Effector memory CD4-positive, alpha-beta T cell (primary cell): ENCODE results near the gene CAMK2A.
"Not testable (repeated sequence)": the region's sequence is repeated elsewhere in the genome, so short reads cannot be mapped to it uniquely, and the experiment has no call there.

Experiments used
- DNase-seq, 3 donors: peaks; one replicate each; pipeline ENCODE4 v3.0.0-alpha.2; 2020
- H3K27ac ChIP-seq: 2 replicates; pipeline ENCODE4 v1.7.0; 2013; ENCODE audit warnings: mild to moderate bottlenecking, low read length, moderate library complexity; ENCODE audit not compliant: insufficient read depth, poor library complexity, severe bottlenecking
- H3K27me3 ChIP-seq: replicated peaks from 2 replicates; pipeline ENCODE4 v1.7.0; 2013; ENCODE audit warnings: mild to moderate bottlenecking, low read length; ENCODE audit not compliant: insufficient read depth, control insufficient read depth, poor library complexity, severe bottlenecking
- H3K36me3 ChIP-seq: 2 replicates; pipeline ENCODE4 v1.7.0; 2013; ENCODE audit warnings: mild to moderate bottlenecking, low read length, moderate library complexity; ENCODE audit not compliant: control insufficient read depth, insufficient read depth
- H3K4me1 ChIP-seq: 2 replicates; pipeline ENCODE4 v1.7.0; 2013; ENCODE audit warnings: low read length, mild to moderate bottlenecking; ENCODE audit not compliant: control insufficient read depth, insufficient read depth, poor library complexity, severe bottlenecking
- H3K4me3 ChIP-seq: 2 replicates; pipeline ENCODE4 v1.7.0; 2013; ENCODE audit warnings: low read length, low read depth, mild to moderate bottlenecking; ENCODE audit not compliant: insufficient read depth, poor library complexity, severe bottlenecking
- H3K9me3 ChIP-seq: 2 replicates; pipeline ENCODE4 v1.7.0; 2013; ENCODE audit warnings: mild to moderate bottlenecking, low read length, moderate library complexity; ENCODE audit not compliant: control insufficient read depth

The CAMK2A gene

GRCh38 chr5:150239099-150239793, 50.3 kb downstream of the CAMK2A start:
- Histone ChIP-seq H3K9me3 (no peaks in the 10 kb centered on the region), H3K4me1 (no peaks in the 10 kb centered on the region), H3K4me3 (no peak overlapping the region), H3K27ac (no peak overlapping the region), H3K27me3 (no peaks in the 10 kb centered on the region), H3K36me3 (no peaks in the 10 kb centered on the region)
- no peak for DNase-seq

DNA sequence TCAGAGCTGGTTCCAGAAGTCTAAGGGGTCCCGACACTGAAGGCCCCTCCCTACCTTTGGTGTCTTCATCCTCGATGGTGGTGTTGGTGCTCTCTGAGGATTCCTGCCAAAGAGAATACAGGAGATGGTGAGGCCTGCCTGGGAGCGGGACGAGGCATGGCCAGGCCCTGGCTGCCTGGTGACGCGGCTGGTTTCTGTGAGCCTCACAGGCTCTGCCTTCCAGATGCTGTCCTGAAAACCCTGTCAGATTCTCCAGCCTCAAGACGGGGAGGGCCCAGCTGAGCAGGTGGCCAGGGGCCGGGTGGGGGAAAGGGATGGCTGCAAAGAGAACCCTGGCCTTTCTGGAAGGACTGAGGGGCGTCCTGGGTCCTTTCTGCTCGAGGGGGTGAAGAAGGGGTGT, 50.9 kb downstream of the CAMK2A start:
- Histone ChIP-seq H3K27ac (no peak overlapping the region), H3K9me3 (no peaks in the 10 kb centered on the region), H3K4me3 (no peak overlapping the region), H3K4me1 (no peaks in the 10 kb centered on the region), H3K36me3 (no peaks in the 10 kb centered on the region), H3K27me3 (no peaks in the 10 kb centered on the region)
- DNase-seq: no peak

DNA sequence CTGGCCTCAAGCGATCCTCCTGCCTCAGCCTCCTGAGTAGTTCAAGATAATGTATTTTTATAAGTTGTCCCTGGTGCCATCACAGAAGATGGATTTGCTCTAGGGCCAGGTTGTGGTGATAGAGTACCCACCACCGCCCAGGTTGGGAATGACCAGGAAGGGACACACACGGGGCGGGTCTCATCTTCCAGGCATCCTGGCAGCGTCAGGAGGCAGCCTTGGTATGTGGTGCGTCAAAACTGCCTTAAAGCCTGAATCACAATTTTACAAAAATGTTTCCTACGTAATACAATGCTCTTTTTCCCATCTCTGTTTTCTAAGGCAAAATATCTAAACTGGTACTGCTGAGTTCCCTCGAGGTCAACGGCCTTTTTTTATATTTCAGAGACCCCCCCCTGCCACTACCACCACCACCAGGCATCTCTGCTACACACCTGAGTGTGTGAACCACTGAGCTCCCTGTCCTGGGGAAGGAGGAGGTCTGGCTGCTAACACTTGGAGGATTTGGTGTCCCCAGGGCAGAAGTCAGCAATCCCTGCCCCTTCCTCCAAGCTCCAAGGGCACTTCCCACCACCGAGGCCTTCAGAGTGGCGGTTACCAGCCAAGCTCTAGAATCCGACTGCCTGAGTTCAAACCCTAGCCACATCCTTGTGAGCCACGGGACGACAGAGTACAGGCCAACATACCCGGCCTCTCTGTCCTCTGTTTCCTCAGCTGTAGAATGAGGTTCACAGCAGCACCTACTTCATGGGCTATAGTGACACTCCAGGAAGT, 52.4 kb downstream of the CAMK2A start:
- Histone ChIP-seq H3K27me3 (no peaks in the 10 kb centered on the region), H3K9me3 (no peaks in the 10 kb centered on the region), H3K4me3 (no peak overlapping the region), H3K27ac (no peak overlapping the region), H3K36me3 (no peaks in the 10 kb centered on the region), H3K4me1 (no peaks in the 10 kb centered on the region)
- DNase-seq: no peak

GRCh38 chr5:150236313-150236712, 53.3 kb downstream of the CAMK2A start:
- Histone ChIP-seq H3K36me3 (no peaks in the 10 kb centered on the region), H3K4me1 (no peaks in the 10 kb centered on the region), H3K9me3 (no peaks in the 10 kb centered on the region), H3K4me3 (no peak overlapping the region), H3K27me3 (no peaks in the 10 kb centered on the region), H3K27ac (no peak overlapping the region)
- no peak for DNase-seq

DNA sequence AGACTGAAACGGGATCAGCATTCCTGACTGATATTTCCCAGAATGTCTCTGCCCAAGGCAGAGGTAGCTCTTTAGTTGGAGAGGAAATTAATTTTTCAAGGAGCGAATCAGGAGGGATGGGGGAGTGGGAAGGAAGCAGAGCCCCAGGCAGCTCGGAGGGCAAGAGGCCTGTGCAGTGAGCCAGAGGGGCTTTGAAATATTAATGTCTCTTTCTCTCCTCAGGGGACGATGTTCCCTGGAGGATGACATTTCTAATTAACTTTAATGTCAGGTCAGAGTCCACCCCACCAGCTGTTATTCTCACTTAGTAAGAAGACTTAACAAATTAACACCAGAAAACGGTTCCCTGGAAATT, 54.1 kb downstream of the CAMK2A start:
- Histone ChIP-seq H3K36me3 (no peaks in the 10 kb centered on the region), H3K4me1 (no peaks in the 10 kb centered on the region), H3K9me3 (no peaks in the 10 kb centered on the region), H3K4me3 (no peak overlapping the region), H3K27me3 (no peaks in the 10 kb centered on the region), H3K27ac (no peak overlapping the region)
- DNase-seq: no peak

GRCh38 chr5:150234576-150235499, 54.7 kb downstream of the CAMK2A start:
- no peak for DNase-seq
- Histone ChIP-seq H3K36me3 (no peaks in the 10 kb centered on the region), H3K4me3 (no peak overlapping the region), H3K4me1 (no peaks in the 10 kb centered on the region), H3K27ac (no peak overlapping the region), H3K9me3 (no peaks in the 10 kb centered on the region), H3K27me3 (no peaks in the 10 kb centered on the region)

- not testable (repeated sequence) for H3K4me3 ChIP-seq, DNase-seq, H3K27ac ChIP-seq, H3K36me3 ChIP-seq, H3K4me1 ChIP-seq, H3K9me3 ChIP-seq, H3K27me3 ChIP-seq
These were observed 55.9 kb downstream of the CAMK2A start for GRCh38 chr5:150233706-150234105.

DNA sequence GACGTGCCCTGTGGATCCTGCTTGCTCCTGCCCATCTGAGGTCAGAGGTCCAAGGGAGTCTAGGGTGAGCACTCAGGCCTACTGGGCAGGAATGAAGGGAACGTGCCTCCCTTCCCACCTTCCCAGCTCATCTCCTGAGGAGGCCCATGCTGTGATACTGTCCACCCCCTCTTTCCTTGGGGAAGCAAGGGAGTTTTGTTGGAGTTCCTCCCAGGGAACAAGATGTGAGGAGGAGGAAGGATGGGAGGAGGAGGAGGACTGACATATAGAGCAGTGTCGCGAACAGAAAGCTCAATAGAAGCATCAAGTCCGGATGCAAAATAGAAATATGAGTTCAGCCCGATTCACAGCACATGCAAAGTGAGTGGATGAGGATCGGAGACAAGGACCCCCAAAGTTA, 58.7 kb downstream of the CAMK2A start:
- no peaks in the 10 kb centered on the region for H3K4me1 ChIP-seq

DNA sequence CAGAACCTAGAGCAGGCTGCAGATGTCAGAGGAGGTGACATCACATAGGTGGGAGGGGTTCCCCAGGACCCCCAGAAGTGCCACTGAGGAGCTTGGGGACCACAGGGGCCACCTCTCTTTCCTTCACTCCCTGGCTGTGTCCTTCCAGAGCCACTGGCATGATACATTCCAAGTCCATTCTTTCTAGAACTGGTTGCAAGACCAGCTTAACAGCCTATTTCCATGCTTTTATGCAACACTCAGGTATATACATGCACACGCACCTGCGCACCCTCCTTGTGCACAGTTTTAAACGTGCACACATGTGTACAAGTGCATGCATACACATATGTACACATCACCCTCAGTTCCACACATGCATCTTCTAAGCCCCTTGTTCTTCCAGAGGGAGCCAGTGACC, 60.0 kb downstream of the CAMK2A start:
- Histone ChIP-seq H3K27me3 (no peaks in the 10 kb centered on the region), H3K27ac (no peak overlapping the region), H3K4me1 (no peaks in the 10 kb centered on the region), H3K36me3 (no peaks in the 10 kb centered on the region), H3K9me3 (no peaks in the 10 kb centered on the region), H3K4me3 (no peak overlapping the region)
- no peak for DNase-seq

More for the DNA sequence above, 58.7 kb downstream of the CAMK2A start:
- no peak overlapping the region for H3K27ac ChIP-seq
- no peaks in the 10 kb centered on the region for H3K36me3 ChIP-seq
- DNase-seq: no peak
- H3K9me3 ChIP-seq: no peaks in the 10 kb centered on the region
- H3K27me3 ChIP-seq: no peaks in the 10 kb centered on the region
- H3K4me3 ChIP-seq: no peak overlapping the region
